AG04449 (cell line): Measurements from ENCODE around the gene CTNNA2.

Experiments
- CTCF ChIA-PET: fragments of 350-600 bp; formaldehyde crosslinking; extraction: SDS; loops from one replicate; lab custom pipeline; 2021; ENCODE audit warnings: antibody characterized with exemption; lab: Yijun Ruan, JAX
- POLR2A ChIA-PET: fragments of 400-600, 350-600 bp; formaldehyde crosslinking; extraction: SDS; loops from one replicate; lab custom pipeline; 2020; ENCODE audit warnings: antibody characterized with exemption, inconsistent platforms; lab: Yijun Ruan, JAX
- DNase-seq: peaks from one replicate; pipeline ENCODE4 v3.0.0-alpha.2; 2010; ENCODE audit warnings: low read depth, low spot score
- H3K4me3 ChIP-seq: 2 replicates; pipeline ENCODE4 v1.5.1; 2011; ENCODE audit warnings: low read depth, mild to moderate bottlenecking, control low read depth, low read length
- CTCF ChIP-seq: IDR thresholded peaks from one replicate; pipeline ENCODE4 v1.5.1; 2011; ENCODE audit warnings: mild to moderate bottlenecking, moderate library complexity, low read length, control low read depth, inconsistent platforms; ENCODE audit not compliant: insufficient read depth; ENCODE audit errors: missing control alignments

The CTNNA2 gene

DNA sequence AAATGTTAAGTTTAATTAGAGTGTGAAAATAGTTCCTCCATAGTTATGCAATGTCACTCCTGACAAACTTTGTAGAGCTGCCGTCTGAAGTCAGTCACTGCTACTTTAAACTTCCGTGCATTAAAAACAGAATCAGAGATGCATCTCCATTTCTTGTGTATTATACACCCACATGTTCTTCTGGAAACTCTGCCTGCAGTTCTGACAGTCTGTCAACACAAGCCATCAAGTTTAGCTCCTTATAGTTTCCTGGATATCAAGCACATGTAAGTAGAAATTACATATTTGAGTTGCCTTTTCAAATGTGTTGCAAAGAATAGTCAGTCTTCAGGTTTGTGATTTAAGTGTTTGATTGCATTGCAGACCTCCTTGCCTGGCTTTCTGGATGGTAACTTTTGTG is 184.3 kb downstream of the CTNNA2 start:
- no peak for DNase-seq
- no peak for TF ChIP-seq CTCF
- POLR2A ChIA-PET: no interaction called here
- H3K4me3 ChIP-seq: no peak overlapping the region
- CTCF ChIA-PET: no interaction called here

DNA sequence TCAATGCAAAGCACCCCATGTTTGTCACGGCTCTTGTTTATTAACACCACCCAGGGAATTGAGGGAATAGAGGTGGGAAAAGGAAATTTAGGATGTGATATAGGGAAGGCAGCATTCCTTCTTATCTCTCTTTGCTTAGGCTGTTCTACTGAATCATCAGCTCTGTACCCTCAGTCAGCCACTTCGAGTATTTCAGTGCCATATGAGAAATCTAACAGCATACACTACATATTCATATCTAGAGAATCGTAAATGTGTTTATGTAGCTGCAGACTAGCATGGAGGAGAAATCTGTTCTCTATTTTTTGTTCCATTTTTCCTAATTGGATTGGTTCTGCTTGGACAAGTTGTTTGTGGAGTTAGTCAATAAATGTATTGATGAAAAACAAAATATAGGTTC is 187.8 kb downstream of the CTNNA2 start:
- POLR2A ChIA-PET: interaction anchor here (0.6 kb wide), 1 partner anchor 24 kb away, joined by 7 read pairs; no protein-coding TSS in a partner anchor

DNA sequence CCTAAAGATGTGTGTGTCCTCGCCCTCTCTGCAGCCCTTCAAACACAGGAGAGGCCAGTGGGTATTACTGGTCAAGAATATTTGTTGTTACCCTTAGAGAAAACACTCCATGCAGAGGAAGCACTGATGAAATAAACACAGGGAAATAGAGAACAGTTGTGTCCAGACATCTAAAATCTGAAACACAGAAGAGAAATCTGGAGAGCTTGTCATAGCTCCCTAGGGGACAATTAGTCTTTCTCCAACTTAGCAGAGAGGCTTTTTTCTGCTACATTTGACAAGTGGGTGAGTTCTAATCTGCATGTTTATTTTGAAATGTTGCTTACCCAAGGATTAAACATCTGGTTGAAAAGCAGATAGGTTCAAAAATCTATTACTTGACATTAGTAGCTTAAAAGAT is 190.1 kb downstream of the CTNNA2 start:
- no peak overlapping the region for H3K4me3 ChIP-seq
- POLR2A ChIA-PET: no interaction called here
- no peak for TF ChIP-seq CTCF
- DNase-seq: no peak
- CTCF ChIA-PET: interaction anchor here (1.2 kb wide), 1 partner anchor 9 kb away, joined by 4 read pairs; no protein-coding TSS in a partner anchor

More for the DNA sequence above, 187.8 kb downstream of the CTNNA2 start:
- TF ChIP-seq CTCF: no peak
- CTCF ChIA-PET: no interaction called here
- no peak overlapping the region for H3K4me3 ChIP-seq
- DNase-seq: no peak

DNA sequence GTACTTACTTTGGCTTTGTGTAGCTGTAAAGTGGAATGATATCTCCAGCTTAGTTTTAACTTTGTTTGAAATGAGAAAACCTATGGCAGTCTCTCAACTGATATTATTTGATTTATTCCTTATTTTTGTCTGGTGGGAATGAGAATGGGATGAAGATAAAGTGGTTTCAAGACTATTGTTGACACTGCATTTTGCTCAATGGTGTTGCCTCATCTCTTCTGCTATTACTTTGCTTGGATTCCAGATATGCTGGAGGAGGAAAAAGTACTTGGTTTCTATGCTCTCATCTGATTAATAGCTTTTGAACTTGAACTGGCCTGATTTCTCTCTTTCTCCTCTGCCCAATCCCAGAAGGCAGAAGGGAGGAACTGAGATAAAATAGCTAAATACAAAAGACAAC is 198.2 kb downstream of the CTNNA2 start:
- no peak for DNase-seq
- TF ChIP-seq CTCF: no peak
- ChIA-PET CTCF (interaction anchor here (1.7 kb wide), 1 partner anchor 8 kb away, joined by 4 read pairs; no protein-coding TSS in a partner anchor), POLR2A (no interaction called here)
- no peak overlapping the region for H3K4me3 ChIP-seq

GRCh38 chr2:79713131-79713785 is 200.4 kb downstream of the CTNNA2 start:
- POLR2A ChIA-PET: no interaction called here
- CTCF ChIA-PET: interaction anchor here (1.2 kb wide), 1 partner anchor 10 kb away, joined by 3 read pairs; no protein-coding TSS in a partner anchor
- no peak for DNase-seq
- no peak for TF ChIP-seq CTCF
- no peak overlapping the region for H3K4me3 ChIP-seq

DNA sequence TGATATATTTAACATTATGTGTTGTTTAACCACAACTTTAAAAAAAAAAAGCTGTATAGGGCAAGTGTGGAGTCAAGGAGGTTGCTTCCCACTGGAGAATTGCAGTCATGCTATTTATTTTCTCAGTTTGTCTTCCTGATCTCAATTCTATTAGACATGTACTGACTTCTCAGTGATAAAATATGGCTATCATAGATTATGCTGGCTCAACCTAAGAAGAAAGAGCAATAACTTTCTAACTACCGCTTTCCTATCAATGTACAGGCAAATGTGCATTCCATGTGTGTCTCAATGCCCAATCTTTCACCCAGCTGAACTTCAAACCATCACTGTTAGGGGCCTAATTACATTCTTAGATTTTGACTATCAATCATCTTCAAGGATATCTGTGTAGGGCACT is 201.4 kb downstream of the CTNNA2 start:
- no peak for DNase-seq
- ChIA-PET CTCF (interaction anchor here (1.2 kb wide), 1 partner anchor 9 kb away, joined by 3 read pairs; no protein-coding TSS in a partner anchor), POLR2A (no interaction called here)
- TF ChIP-seq CTCF: no peak
- no peak overlapping the region for H3K4me3 ChIP-seq
